GM20000 (cell line): ENCODE data around the gene DNAJA1.

Experiments used
- DNase-seq: peaks from one replicate; pipeline ENCODE4 v3.0.0; 2012; ENCODE audit warnings: low spot score
- CTCF ChIP-seq: IDR thresholded peaks from 2 replicates; pipeline ENCODE4 v1.5.1; 2012; ENCODE audit warnings: mild to moderate bottlenecking, control low read depth; ENCODE audit errors: extremely low read depth, missing control alignments

Gene DNAJA1

GRCh38 chr9:33007755-33008154 is 17.3 kb upstream of the DNAJA1 start:
- no peak for TF ChIP-seq CTCF
- DNase-seq, result no peak

GRCh38 chr9:33011831-33012230 is 13.2 kb upstream of the DNAJA1 start:
- TF ChIP-seq CTCF, result no peak
- no peak for DNase-seq

- TF ChIP-seq CTCF, result no peak
- DNase-seq, result no peak
Measured at GRCh38 chr9:33012328-33013069, 12.6 kb upstream of the DNAJA1 start.

GRCh38 chr9:33013962-33014664 is 11.0 kb upstream of the DNAJA1 start:
- TF ChIP-seq CTCF, result no peak
- DNase-seq, result no peak

- TF ChIP-seq CTCF, result no peak
- DNase-seq, result no peak
Measured at GRCh38 chr9:33014665-33015014, 10.4 kb upstream of the DNAJA1 start.

GRCh38 chr9:33017283-33018041 is 7.6 kb upstream of the DNAJA1 start:
- TF ChIP-seq CTCF, result no peak
- DNase-seq, result no peak

GRCh38 chr9:33019797-33020196 is 5.3 kb upstream of the DNAJA1 start:
- DNase-seq, result no peak
- TF ChIP-seq CTCF, result no peak
